ENCODE results near the gene CPOX. TPM values are rescaled to one million over a fixed set of nuclear protein-coding genes. Genes with fewer than 3 reads are reported as not detected.

CPOX gene
- total RNA-seq, 1 experiment from 2014 or later: 24.7 TPM

DNA sequence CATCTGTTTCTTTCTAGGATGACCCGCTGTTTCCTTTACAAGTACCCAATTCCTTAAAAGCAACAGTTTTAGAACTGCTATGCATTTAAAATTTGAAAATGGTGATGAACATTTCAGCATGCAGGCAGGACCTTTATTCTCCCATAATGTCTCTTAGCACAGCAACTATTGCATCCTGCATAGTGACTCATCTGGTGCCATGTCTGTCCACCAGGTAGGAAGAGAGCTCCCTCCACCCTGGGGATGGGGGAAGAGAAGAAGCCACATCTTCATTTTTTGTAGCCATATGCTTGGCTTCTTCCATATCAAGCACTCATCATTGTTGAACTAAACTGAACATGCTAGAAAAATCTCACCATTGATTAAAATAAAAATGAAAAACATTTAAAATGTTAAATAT is 51.7 kb downstream of the CPOX start:
- Histone ChIP-seq H3K4me2 (ENCODE audit: insufficient read depth, insufficient read length, low read length) (no peak overlapping the region), H3K9me3 (ENCODE audit: control insufficient read depth, low read depth, low read length) (no peaks in the 10 kb centered on the region), H2BK20ac (ENCODE audit: low read depth, low read length, poor library complexity, severe bottlenecking) (no peak overlapping the region), H2BK5ac (ENCODE audit: insufficient read length, low read length) (no peak overlapping the region), H2BK12ac (ENCODE audit: insufficient read length, low read depth, low read length) (no peak overlapping the region), H3T11ph (ENCODE audit: low read length) (no peak overlapping the region), H3K56ac (ENCODE audit: insufficient read length, low read depth, low read length) (no peak overlapping the region), H4K91ac (ENCODE audit: insufficient read length, low read depth, low read length) (no peak overlapping the region), H2BK120ac (ENCODE audit: low read depth, low read length, poor library complexity, severe bottlenecking) (no peak overlapping the region), H4K5ac (ENCODE audit: insufficient read length, low read depth, low read length) (no peak overlapping the region), H3K9ac (ENCODE audit: extremely low read depth, insufficient read length, low read length) (no peak overlapping the region), H2BK15ac (ENCODE audit: low read depth, low read length) (no peak overlapping the region), H3K27ac (ENCODE audit: insufficient read length, low read depth, low read length) (no peak overlapping the region), H3K18ac (ENCODE audit: insufficient read length, low read depth, low read length) (no peak overlapping the region), H2AFZ (ENCODE audit: low read length) (no peak overlapping the region), H3K14ac (ENCODE audit: insufficient read depth, low read length) (no peak overlapping the region), H3K79me1 (ENCODE audit: insufficient read depth, low read depth, low read length, poor library complexity, severe bottlenecking) (no peaks in the 10 kb centered on the region), H4K8ac (replicated peaks; ENCODE audit: insufficient read length, low read depth, low read length) (no peak overlapping the region), H3K4me1 (ENCODE audit: insufficient read depth, low read length) (no peaks in the 10 kb centered on the region; the same call in 1 of the 2 replicates), H2AK5ac (ENCODE audit: insufficient read length, low read length) (no peak overlapping the region), H3K4ac (ENCODE audit: low read depth, low read length) (no peak overlapping the region), H3K27me3 (ENCODE audit: insufficient read depth, low read length) (no peaks in the 10 kb centered on the region), H3K23ac (ENCODE audit: insufficient read length, low read depth, low read length) (no peak overlapping the region), H4K20me1 (ENCODE audit: control insufficient read depth, insufficient read depth, insufficient read length) (no peaks in the 10 kb centered on the region), H3K79me2 (ENCODE audit: insufficient read depth, low read length) (no peaks in the 10 kb centered on the region), H3K23me2 (ENCODE audit: insufficient read length, low read depth, low read length, poor library complexity, severe bottlenecking) (no peaks in the 10 kb centered on the region)
- no peak overlapping the region for H3K27ac Mint-ChIP-seq
- no peak overlapping the region for H3K4me3 Mint-ChIP-seq
- no peaks in the 10 kb centered on the region for H3K27me3 Mint-ChIP-seq (ENCODE audit: low read depth)
- H3K36me3 Mint-ChIP-seq (ENCODE audit: insufficient read depth in 1 of 3, low read depth in 3 of 3): no peaks in the 10 kb centered on the region
- H3K4me1 Mint-ChIP-seq: peaks cover 6% of the 10 kb centered on the region in 2 experiments
- no CpG with 5 or more reads among the region's 1 CpG for WGBS (ENCODE audit: extremely low coverage, insufficient read length, low lambda C conversion rate)
- no peaks in the 10 kb centered on the region for H3K9me3 Mint-ChIP-seq
- TF ChIP-seq, protein P1, sequence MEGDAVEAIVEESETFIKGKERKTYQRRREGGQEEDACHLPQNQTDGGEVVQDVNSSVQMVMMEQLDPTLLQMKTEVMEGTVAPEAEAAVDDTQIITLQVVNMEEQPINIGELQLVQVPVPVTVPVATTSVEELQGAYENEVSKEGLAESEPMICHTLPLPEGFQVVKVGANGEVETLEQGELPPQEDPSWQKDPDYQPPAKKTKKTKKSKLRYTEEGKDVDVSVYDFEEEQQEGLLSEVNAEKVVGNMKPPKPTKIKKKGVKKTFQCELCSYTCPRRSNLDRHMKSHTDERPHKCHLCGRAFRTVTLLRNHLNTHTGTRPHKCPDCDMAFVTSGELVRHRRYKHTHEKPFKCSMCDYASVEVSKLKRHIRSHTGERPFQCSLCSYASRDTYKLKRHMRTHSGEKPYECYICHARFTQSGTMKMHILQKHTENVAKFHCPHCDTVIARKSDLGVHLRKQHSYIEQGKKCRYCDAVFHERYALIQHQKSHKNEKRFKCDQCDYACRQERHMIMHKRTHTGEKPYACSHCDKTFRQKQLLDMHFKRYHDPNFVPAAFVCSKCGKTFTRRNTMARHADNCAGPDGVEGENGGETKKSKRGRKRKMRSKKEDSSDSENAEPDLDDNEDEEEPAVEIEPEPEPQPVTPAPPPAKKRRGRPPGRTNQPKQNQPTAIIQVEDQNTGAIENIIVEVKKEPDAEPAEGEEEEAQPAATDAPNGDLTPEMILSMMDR (conservative IDR thresholded peaks at IDR 0.05): no peak
- no peak for DNase-seq

Measured in H9 (cell line).